NCI-H128 (cell line): ENCODE data around the gene ADGRG4.
"Not testable (repeated sequence)": the region's sequence is repeated elsewhere in the genome, so short reads cannot be mapped to it uniquely, and the experiment has no call there.

Experiments used
- DNase-seq: peaks from one replicate; lab custom pipeline; 2025; ENCODE audit not compliant: unreplicated experiment; lab: John Stamatoyannopoulos, UW

ADGRG4 gene

GRCh38 chrX:136300721-136301120, at the start of gene ADGRG4:
ADGRG4 (plus strand) TSS chrX:136300963; CDS start chrX:136308778, 7,815 bp downstream.
- not testable (repeated sequence) for DNase-seq

- DNase-seq, result no peak
Measured at GRCh38 chrX:136251041-136251991, 49.4 kb upstream of the ADGRG4 start, which contains the start of gene MAP7D3. MAP7D3 (minus strand) TSS chrX:136251400; CDS start chrX:136251358, 42 bp downstream.

GRCh38 chrX:136255541-136255940, 45.2 kb upstream of the ADGRG4 start:
- DNase-seq, result no peak

GRCh38 chrX:136256026-136256425, 44.7 kb upstream of the ADGRG4 start:
- no peak for DNase-seq

- DNase-seq, result no peak
Measured at GRCh38 chrX:136258951-136259350, 41.8 kb upstream of the ADGRG4 start.

GRCh38 chrX:136259543-136259942, 41.2 kb upstream of the ADGRG4 start:
- DNase-seq, result no peak

GRCh38 chrX:136260776-136261175, 40.0 kb upstream of the ADGRG4 start:
- no peak for DNase-seq

- no peak for DNase-seq
Measured at GRCh38 chrX:136261321-136261720, 39.4 kb upstream of the ADGRG4 start.

GRCh38 chrX:136262243-136262642, 38.5 kb upstream of the ADGRG4 start:
- no peak for DNase-seq

- no peak for DNase-seq
Measured at GRCh38 chrX:136262812-136263315, 37.9 kb upstream of the ADGRG4 start.

GRCh38 chrX:136266828-136267227, 33.9 kb upstream of the ADGRG4 start:
- no peak for DNase-seq

GRCh38 chrX:136268051-136269048, 32.4 kb upstream of the ADGRG4 start:
- no peak for DNase-seq

GRCh38 chrX:136269921-136270320, 30.8 kb upstream of the ADGRG4 start:
- DNase-seq, result no peak

- no peak for DNase-seq
Measured at GRCh38 chrX:136271300-136271699, 29.5 kb upstream of the ADGRG4 start.

- DNase-seq, result no peak
Measured at GRCh38 chrX:136272325-136272724, 28.4 kb upstream of the ADGRG4 start.

GRCh38 chrX:136273986-136274385, 26.8 kb upstream of the ADGRG4 start:
- DNase-seq, result no peak

- DNase-seq, result no peak
Measured at GRCh38 chrX:136275553-136275952, 25.2 kb upstream of the ADGRG4 start.

- not testable (repeated sequence) for DNase-seq
Measured at GRCh38 chrX:136286375-136286774, 14.4 kb upstream of the ADGRG4 start.

GRCh38 chrX:136291824-136292223, 8.9 kb upstream of the ADGRG4 start:
- DNase-seq, result no peak

- DNase-seq, result no peak
Measured at GRCh38 chrX:136292656-136293055, 8.1 kb upstream of the ADGRG4 start.

- DNase-seq, result no peak
Measured at GRCh38 chrX:136295380-136295779, 5.4 kb upstream of the ADGRG4 start.
